ENCODE measurements around the gene SLC26A5.

Gene SLC26A5

DNA sequence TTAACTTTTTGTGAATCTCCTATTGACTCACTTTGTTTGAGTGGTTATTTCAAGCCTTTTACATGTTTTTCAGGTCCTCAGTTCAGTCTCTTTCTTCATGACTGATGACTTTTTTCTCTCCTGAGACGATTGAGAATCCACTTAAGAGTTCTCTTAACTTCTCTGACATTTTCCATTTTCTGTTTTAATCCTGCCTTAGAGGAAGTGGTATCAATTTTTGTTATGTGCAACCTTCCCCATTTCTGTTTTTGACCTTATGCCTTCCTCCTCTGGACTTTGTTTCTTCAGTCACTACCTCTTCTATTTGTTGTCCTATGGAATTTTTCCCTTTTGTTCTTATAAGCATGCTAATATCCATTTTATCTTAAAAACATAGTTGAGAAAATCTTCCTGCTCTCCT, 96.2 kb downstream of the SLC26A5 start:
- no peak for DNase-seq (ENCODE audit: low spot score in 2 of 2)
- Mint-ChIP-seq H3K9me3 (no peaks in the 10 kb centered on the region), H3K4me3 (peak overlapping the region; percentile 94), H3K36me3 (ENCODE audit: insufficient read depth) (peaks cover 22% of the 10 kb centered on the region), H3K27me3 (no peaks in the 10 kb centered on the region), H3K27ac (ENCODE audit: low read depth) (peak overlapping the region; percentile 32), H3K4me1 (peaks cover 50% of the 10 kb centered on the region)
- no peak for ATAC-seq (replicated peaks; ENCODE audit: extremely low read depth, poor library complexity, severe bottlenecking)

DNA sequence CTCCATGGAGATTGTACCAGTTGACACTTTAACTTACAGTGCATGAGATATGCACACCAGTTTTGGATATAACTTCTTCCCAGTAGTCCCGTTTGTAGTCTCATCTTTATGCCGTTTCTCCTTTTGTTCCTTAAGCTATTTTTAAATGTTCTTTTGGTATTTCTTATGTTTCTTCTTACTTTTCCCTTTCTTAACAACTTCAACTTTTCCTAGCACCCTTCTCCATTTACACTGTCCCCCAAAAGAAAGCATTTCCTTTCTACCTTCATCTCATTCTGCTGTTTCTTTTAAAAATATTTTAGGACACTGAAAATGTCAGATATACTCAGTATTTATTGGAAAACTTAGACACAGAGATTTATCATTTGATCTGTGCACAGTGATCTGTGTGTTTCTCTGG, 97.0 kb downstream of the SLC26A5 start:
- Mint-ChIP-seq H3K27ac (ENCODE audit: low read depth) (peak overlapping the region; percentile 92), H3K9me3 (no peaks in the 10 kb centered on the region), H3K36me3 (ENCODE audit: insufficient read depth) (peaks cover 24% of the 10 kb centered on the region), H3K4me1 (peaks cover 54% of the 10 kb centered on the region), H3K4me3 (peak overlapping the region; percentile 94), H3K27me3 (no peaks in the 10 kb centered on the region)
- DNase-seq (ENCODE audit: low spot score in 2 of 2): no peak
- no peak for ATAC-seq (replicated peaks; ENCODE audit: extremely low read depth, poor library complexity, severe bottlenecking)

DNA sequence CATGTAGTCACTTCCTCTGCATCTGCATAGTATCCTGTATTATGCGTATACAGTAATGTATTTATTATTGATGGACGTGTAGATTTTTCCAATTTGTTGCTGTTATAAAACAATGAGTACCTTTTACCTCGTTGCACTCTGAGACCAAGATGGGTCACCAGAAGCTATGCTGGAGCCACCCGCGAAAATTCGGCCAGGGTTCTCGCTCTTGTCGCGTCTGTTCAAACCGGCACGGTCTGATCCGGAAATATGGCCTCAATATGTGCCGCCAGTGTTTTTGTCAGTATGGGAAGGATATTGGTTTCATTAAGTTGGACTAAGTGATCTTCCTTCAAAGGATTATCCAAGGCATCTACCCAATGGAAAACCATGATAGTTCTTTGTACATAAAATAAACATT, 97.6 kb downstream of the SLC26A5 start:
- Mint-ChIP-seq H3K4me1 (peaks cover 58% of the 10 kb centered on the region), H3K36me3 (ENCODE audit: insufficient read depth) (peaks cover 27% of the 10 kb centered on the region), H3K4me3 (peak overlapping the region; percentile 94), H3K27ac (ENCODE audit: low read depth) (peak overlapping the region; percentile 92), H3K9me3 (no peaks in the 10 kb centered on the region), H3K27me3 (no peaks in the 10 kb centered on the region)
- no peak for ATAC-seq (replicated peaks; ENCODE audit: extremely low read depth, poor library complexity, severe bottlenecking)
- DNase-seq (ENCODE audit: low spot score in 2 of 2): no peak

DNA sequence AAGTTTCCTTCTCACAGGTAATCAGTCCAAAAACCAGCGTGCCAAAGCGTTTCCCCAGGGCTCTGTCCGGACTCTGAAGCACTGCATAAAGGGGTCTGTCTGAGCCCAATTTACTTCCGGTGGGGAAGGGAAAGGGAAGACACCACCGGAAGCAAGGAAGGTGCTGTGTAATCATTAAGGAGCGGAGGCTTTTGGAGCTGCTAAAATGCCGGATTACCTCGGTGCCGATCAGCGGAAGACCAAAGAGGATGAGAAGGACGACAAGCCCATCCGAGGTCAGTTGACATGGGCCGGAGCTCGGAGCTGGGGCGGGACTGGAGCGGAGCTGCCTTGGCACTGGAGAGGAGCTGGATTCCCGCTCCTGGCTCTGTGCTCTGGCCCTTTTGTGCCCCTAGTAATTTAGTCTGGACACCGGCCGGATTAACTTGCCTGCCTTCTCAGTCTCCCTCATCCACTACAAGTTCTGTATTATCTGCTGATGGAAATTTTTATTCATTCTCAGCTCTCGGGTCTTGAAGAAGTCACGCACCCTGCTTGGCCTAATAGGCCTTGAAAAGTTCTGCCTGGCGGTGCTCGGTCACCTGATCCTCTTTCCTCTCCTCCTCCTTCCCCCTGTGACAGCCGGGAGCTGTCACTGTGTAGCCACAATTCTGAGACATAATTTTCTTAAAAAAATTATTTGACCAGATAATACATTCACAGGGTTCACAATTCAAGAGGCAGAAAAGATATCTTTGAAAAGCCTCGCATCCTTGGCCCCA, 98.3 kb downstream of the SLC26A5 start, which contains the start of gene PSMC2:
PSMC2 (plus strand) TSS at position 137 of the 761 bp plus-strand sequence; CDS start at position 206, 69 bp downstream.
- DNase-seq (ENCODE audit: low spot score in 2 of 2) (peak; percentile 71 to 78), ATAC-seq (replicated peaks; ENCODE audit: extremely low read depth, poor library complexity, severe bottlenecking) (peak; percentile 65)
- Mint-ChIP-seq H3K27me3 (no peaks in the 10 kb centered on the region), H3K4me3 (peak within 1 kb of the TSS; percentile 94), H3K9me3 (no peaks in the 10 kb centered on the region), H3K4me1 (peaks cover 56% of the 10 kb centered on the region), H3K27ac (ENCODE audit: low read depth) (peak within 1 kb of the TSS; percentile 92), H3K36me3 (ENCODE audit: insufficient read depth) (peaks cover 28% of the 10 kb centered on the region)

GRCh38 chr7:103346396-103346795, 99.6 kb downstream of the SLC26A5 start:
- Mint-ChIP-seq H3K9me3 (no peaks in the 10 kb centered on the region), H3K27me3 (no peaks in the 10 kb centered on the region), H3K4me3 (peak overlapping the region; percentile 94), H3K4me1 (peaks cover 52% of the 10 kb centered on the region), H3K27ac (ENCODE audit: low read depth) (no peak overlapping the region), H3K36me3 (ENCODE audit: insufficient read depth) (peaks cover 22% of the 10 kb centered on the region)
- no peak for DNase-seq (ENCODE audit: low spot score in 2 of 2)
- ATAC-seq (replicated peaks; ENCODE audit: extremely low read depth, poor library complexity, severe bottlenecking): no peak

DNA sequence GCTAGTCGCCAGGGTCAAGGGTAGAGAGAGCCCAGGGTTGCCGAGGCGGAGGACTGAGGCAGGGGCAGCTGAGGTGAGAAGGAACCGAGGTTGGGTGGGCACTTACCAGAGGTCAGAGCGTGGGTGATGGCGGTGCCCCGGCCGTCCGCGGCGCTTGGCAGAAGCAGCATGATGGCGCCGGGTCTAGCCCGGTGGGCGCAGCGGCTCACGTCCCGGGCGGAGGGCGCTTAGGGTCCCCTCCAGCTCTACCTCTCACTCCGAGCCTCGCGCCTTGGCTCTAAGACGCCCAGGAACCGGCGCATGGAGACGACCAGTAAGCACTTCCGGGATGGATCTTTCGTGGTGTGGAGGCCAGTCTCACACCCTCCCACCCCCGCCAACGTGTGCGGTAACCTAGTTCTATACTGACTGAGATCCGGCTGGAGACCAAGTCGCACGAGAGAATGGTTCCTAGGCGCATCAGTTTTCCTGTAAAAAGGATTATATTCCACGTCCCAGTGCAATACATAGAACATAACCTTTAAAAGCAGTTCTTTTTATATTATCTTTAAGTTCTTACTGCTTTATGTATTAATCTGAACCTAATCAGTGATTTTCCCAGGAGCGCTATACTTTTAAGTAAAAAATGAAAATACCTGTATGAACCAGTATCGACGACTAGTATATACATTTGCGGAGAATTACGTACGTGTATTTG, 101.4 kb downstream of the SLC26A5 start, which contains the start of gene DNAJC2:
DNAJC2 (minus strand) TSS at position 315 of the 697 bp plus-strand sequence; CDS start at position 170, 145 bp downstream.
- H3K27ac Mint-ChIP-seq (ENCODE audit: low read depth): peak within 1 kb of the TSS; percentile 100

DNA sequence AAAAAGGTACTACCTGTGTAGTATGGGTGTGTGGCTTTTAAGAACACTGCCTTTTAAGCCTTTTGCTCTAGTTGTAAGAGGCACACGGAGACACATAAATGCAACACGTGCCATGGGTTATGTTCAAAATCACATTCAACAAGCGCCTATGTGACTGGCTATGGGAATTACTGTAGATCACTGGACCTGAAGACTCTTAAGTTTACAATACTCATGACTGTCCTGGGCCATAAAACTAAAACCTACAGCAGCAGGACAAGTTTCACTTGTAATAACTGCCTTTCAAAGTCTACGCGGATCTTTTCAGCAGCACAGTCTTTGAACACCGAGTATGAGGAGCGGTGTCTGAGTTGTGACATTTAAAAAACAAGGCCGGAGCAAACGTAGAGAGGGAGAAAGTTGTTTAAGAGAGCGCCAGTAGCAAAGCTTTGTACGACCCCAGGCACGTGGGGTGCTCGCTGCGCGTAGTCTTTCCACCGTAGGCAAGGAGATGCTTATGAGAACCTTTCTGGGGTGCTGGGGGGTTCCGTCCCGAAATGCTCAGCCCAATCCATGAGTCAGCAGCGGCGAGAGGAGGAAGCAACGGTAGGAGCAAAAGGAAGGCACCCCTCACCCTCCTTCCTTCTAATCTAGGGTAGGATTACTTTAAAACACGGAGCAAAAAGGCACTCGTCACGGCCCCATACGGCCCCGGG, 102.1 kb downstream of the SLC26A5 start:
- Mint-ChIP-seq H3K9me3 (no peaks in the 10 kb centered on the region), H3K27me3 (no peaks in the 10 kb centered on the region), H3K36me3 (ENCODE audit: insufficient read depth) (peaks cover 43% of the 10 kb centered on the region), H3K4me3 (peak overlapping the region; percentile 100), H3K27ac (ENCODE audit: low read depth) (peak overlapping the region; percentile 100), H3K4me1 (peaks cover 53% of the 10 kb centered on the region)
- peak; percentile 26 for ATAC-seq (replicated peaks; ENCODE audit: extremely low read depth, poor library complexity, severe bottlenecking)
- no peak for DNase-seq (ENCODE audit: low spot score in 2 of 2)

More for the DNA sequence above, 101.4 kb downstream of the SLC26A5 start, which contains the start of gene DNAJC2:
- peak within 1 kb of the TSS; percentile 100 for H3K4me3 Mint-ChIP-seq
- H3K27me3 Mint-ChIP-seq: no peaks in the 10 kb centered on the region
- H3K9me3 Mint-ChIP-seq: no peaks in the 10 kb centered on the region
- ATAC-seq (replicated peaks; ENCODE audit: extremely low read depth, poor library complexity, severe bottlenecking): peak; percentile 92
- peaks cover 53% of the 10 kb centered on the region for H3K4me1 Mint-ChIP-seq
- DNase-seq (ENCODE audit: low spot score in 2 of 2): peak; percentile 74 to 78
- peaks cover 37% of the 10 kb centered on the region for H3K36me3 Mint-ChIP-seq (ENCODE audit: insufficient read depth)

DNA sequence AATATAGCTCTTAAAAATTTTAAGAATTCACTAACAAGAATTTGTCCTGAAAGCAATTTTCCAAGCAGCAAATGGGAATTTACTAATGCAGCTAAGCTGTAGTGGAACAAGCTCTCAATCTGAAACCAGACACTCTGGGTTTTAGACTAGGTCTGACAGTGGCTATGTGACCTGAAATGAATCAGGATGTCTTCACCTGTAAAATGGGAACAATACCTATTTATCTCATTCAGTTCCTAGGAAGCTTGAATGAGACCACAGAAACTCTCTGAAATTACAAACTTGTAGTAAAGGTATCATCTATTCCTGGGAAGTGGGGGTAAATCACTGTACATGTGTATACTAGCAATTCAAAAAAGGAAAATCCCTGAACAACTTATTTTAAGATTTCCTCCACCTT, 102.7 kb downstream of the SLC26A5 start:
- Mint-ChIP-seq H3K27me3 (no peaks in the 10 kb centered on the region), H3K9me3 (no peaks in the 10 kb centered on the region), H3K36me3 (ENCODE audit: insufficient read depth) (peaks cover 44% of the 10 kb centered on the region), H3K4me3 (peak overlapping the region; percentile 100), H3K27ac (ENCODE audit: low read depth) (no peak overlapping the region), H3K4me1 (peaks cover 47% of the 10 kb centered on the region)
- DNase-seq (ENCODE audit: low spot score in 2 of 2) (no peak), ATAC-seq (replicated peaks; ENCODE audit: extremely low read depth, poor library complexity, severe bottlenecking) (no peak)

DNA sequence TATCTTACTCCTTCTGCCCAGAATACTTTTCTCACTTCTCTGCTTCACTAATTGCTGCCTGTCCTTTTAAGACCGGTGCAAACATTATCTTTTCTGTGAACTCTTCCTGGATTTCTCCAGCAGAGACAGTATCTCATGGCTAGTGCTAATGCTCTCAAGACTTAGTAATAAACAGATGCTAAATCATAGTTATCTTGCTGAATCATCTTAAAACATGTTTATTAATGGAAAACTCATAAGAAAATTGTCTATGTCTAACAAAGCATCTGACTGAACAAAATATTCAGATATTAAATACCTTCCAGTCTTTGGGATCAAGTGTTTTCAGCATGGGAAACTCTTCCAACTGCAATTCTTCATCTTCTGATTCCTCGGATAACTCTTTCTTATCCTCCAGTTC, 104.5 kb downstream of the SLC26A5 start:
- H3K27me3 Mint-ChIP-seq: no peaks in the 10 kb centered on the region
- ATAC-seq (replicated peaks; ENCODE audit: extremely low read depth, poor library complexity, severe bottlenecking): no peak
- peaks cover 40% of the 10 kb centered on the region for H3K4me1 Mint-ChIP-seq
- DNase-seq (ENCODE audit: low spot score in 2 of 2): no peak
- peaks cover 55% of the 10 kb centered on the region for H3K36me3 Mint-ChIP-seq (ENCODE audit: insufficient read depth)
- no peak overlapping the region for H3K4me3 Mint-ChIP-seq
- no peaks in the 10 kb centered on the region for H3K9me3 Mint-ChIP-seq
- peak overlapping the region; percentile 5 for H3K27ac Mint-ChIP-seq (ENCODE audit: low read depth)

- Mint-ChIP-seq H3K27ac (ENCODE audit: low read depth) (no peak overlapping the region), H3K27me3 (no peaks in the 10 kb centered on the region), H3K4me3 (no peak overlapping the region), H3K9me3 (no peaks in the 10 kb centered on the region), H3K4me1 (peaks cover 30% of the 10 kb centered on the region), H3K36me3 (ENCODE audit: insufficient read depth) (peaks cover 62% of the 10 kb centered on the region)
- ATAC-seq (replicated peaks; ENCODE audit: extremely low read depth, poor library complexity, severe bottlenecking): no peak
- no peak for DNase-seq (ENCODE audit: low spot score in 2 of 2)
These were observed 107.1 kb downstream of the SLC26A5 start for GRCh38 chr7:103338864-103339263.

DNA sequence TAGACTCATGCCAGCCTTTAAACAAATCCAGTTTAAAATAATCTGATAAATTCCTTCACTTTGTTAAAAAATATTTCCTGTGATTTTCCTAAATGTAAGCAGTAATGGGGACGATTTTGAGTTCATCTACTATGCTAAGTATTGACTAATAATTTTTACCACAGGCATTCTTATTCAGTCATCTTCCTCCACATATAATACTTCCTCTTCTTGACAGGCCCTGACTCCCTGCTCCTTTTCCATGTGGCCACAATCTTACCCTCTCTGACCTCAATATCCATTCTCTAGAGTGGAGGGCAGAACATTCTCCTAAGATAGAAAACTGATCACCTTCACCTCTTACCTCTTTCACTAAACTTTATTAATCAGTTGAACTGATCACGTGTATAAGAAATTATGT, 109.2 kb downstream of the SLC26A5 start:
- ATAC-seq (replicated peaks; ENCODE audit: extremely low read depth, poor library complexity, severe bottlenecking): no peak
- H3K36me3 Mint-ChIP-seq (ENCODE audit: insufficient read depth): peaks cover 67% of the 10 kb centered on the region
- no peak overlapping the region for H3K4me3 Mint-ChIP-seq
- H3K4me1 Mint-ChIP-seq: peaks cover 24% of the 10 kb centered on the region
- H3K27me3 Mint-ChIP-seq: no peaks in the 10 kb centered on the region
- no peak for DNase-seq (ENCODE audit: low spot score in 2 of 2)
- no peak overlapping the region for H3K27ac Mint-ChIP-seq (ENCODE audit: low read depth)
- no peaks in the 10 kb centered on the region for H3K9me3 Mint-ChIP-seq

DNA sequence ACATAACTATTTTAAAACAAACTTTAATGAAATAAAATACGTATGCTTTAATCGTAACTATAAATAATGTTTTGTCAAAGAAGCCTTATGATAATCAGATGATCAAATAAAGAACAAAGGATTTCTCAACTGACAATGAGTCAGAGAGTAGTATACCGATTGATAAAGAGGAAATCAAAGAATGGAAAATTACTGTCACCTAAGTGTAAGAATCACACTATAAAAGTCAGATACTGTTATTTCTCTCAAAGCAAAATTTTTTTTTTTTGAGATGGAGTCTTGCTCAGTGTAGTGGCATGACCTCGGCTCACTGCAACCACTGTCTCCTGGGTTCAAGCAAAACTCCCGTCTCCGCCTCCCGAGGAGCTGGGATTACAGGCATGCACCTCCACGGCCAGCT, 120.3 kb downstream of the SLC26A5 start:
- no peaks in the 10 kb centered on the region for H3K9me3 Mint-ChIP-seq
- DNase-seq (ENCODE audit: low spot score in 2 of 2) (no peak), ATAC-seq (replicated peaks; ENCODE audit: extremely low read depth, poor library complexity, severe bottlenecking) (no peak)
- no peaks in the 10 kb centered on the region for H3K4me1 Mint-ChIP-seq
- no peaks in the 10 kb centered on the region for H3K27me3 Mint-ChIP-seq
- peak overlapping the region; percentile 32 for H3K27ac Mint-ChIP-seq (ENCODE audit: low read depth)
- H3K4me3 Mint-ChIP-seq: no peak overlapping the region
- peaks cover 50% of the 10 kb centered on the region for H3K36me3 Mint-ChIP-seq (ENCODE audit: insufficient read depth)
